Stimulated activated CD4-positive, alpha-beta T cell treated with anti-CD3 and anti-CD28 coated beads, Interleukin-1b, Interleukin-23, amount 100 ng/mL, for 24 hours (primary cell): ENCODE data around the gene CCL1.

Experiments used
- DNase-seq, 4 experiments: peaks; one replicate each; pipeline ENCODE4 v3.0.0-alpha.2; 2020; ENCODE audit warnings: low read depth in 4 of 4, low spot score in 1 of 4

The CCL1 gene

DNA sequence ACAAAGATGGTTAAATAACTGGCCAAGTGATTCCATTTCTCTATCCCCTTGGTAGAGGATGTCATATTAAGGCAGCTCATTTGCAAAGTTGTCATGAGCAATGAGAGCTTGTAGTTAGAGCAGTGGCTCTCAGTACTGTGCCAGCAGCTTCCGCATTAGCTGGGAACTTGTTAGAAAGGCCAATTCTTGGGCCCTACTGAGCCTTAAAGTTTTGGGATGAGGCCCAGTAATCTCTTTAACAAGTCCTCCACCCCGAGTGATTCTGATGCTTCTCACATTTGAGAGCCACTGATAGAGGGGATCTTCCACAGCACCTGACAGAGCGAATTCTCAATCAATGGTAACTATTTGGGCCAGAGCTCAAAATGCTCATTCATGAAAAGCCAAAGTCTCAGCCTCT lies 20.2 kb upstream of the CCL1 start:
- DNase-seq, result no peak

DNA sequence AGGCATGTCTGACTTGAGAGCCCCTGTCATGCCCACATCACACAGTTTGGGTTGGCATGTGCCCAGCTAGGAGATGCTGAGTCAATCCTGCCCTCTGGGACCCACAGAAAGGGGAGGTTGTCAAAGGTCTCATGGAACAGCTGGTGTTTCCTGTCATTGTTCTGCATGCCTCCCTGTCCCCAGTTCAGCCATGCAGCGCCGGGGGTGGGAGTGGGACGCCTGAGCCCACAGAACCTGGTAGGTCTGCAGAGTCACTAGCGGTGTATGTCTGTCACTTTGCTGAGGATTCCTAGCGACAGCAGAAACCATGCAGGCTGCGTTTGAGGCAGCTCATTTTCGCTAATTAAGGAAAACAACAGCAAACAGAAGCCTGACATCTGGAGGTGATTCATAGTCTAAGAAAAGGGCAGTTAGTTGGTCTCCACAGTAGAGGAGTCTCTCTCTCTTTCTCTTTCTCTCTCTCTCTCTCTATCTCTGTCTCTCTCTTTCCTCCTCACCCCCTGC lies 19.6 kb upstream of the CCL1 start:
- peak in 2 of 4 experiments; percentile 7 to 27 for DNase-seq

DNA sequence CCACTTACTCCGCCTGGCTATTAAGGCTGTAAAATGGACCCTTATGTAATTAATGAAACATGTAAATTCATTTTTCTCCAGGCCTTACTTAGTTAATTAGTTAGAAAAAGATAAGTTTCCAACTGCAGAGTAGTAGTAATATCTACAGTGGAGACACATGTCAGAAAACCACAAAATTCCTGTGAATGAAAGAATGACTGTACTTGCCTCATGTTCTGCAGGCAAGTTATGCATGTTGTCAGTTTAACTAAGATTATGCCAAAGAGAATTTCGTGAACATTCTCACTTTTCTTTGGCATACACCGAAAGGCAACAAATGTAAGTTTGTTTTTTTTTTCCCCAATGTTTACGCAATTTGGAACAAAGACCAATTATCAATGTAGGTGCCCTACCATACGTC lies 16.8 kb upstream of the CCL1 start:
- no peak for DNase-seq

DNA sequence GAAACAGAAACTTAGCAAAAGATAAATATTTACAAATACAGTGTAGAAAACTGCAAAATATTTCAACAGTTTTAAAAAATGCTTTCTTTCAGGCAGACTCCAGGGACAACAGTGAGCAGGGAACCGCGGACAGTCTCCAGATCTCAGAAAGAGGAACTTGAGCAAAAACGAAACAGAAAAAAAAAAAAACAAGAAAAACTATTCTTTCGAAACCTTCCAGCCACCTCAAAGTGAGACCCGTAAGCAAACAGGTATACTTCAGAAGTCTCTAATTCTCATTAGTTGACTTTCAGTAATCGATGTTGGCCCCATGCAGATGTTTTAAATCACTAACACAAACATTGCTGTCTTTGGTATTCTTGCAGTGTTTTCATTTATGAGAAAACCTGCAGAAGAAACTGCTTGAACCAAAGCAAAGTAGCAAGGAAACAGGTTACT lies 15.7 kb upstream of the CCL1 start:
- no peak for DNase-seq

DNA sequence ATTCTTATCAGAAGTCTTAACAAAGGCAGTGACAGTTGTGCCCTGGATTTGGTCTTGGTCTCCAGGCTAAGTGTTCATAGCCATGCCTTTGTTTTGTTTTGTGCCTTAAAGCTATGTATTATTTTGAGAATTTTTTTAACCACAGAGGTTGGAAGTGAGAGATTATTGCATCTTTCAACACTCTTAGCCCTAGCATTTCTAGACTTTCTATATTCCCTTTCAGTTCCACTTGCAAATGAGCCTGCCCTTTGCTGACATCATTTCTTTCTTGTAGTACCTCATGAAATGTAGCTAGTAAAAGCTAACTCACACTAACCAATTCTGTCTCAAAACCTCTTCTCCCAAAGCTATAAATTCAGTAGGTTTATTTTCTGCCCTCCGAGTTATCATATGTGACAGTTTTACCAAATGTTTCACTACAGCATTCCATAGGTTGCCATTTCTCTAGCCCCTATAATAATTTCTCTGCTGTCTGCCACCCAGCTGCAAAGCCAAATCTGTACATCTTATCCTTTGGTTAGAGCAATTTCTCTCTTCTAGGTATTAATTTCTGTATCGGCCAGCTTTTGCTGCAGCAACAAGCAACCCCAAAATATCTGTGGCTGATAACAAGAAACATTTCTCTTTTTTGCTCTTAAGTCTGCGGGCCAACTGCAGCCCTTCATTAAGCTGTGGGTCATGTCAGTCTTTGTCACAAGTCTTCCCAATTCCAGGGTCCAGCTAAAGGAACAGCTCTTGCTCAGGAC lies 14.2 kb upstream of the CCL1 start:
- DNase-seq, result no peak

DNA sequence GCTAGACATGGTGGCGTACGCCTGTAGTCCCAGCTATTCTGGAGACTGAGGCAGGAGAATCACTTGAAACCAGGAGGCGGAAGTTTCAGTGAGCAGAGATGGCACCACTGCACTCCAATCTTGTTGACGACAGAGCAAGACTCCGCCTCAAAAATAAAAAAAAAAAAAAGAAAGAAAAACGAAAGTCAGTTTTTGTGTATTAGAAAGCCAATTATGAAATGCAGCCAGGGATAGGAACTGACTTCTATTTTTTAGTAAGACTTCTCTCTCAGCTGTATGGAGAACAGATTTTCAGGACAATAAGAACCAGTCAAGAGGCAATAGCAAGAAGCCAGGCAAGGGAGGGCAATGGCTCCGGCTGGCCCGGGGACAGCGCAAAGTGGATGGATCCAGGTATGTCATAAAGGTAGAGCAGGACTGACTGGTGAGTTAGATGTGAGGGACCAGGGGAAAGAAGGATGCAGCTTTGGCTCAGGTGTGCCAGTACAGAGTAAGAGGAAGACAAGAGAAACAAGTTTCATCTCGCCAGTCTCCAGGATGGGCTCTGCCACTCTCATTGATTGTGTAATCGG lies 12.5 kb upstream of the CCL1 start:
- no peak for DNase-seq

DNA sequence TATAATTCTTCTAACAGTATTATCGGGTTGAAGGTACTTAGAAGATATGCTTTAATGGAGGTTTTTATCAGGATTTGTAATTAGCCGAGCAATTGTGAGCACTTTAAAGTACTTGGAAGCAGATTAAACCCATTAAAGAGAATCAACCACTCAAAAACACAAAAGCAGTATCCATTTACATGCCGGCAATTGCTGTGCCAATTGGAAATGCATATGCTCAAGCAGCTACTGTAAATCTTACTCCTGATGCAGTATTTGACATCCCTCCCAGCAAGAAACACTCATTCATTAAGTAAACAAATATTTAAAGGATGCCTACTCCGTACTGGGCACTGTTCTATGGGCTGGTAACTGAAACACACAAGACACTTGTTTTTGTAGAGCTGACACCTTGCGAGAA lies 11.4 kb upstream of the CCL1 start:
- DNase-seq, result no peak

DNA sequence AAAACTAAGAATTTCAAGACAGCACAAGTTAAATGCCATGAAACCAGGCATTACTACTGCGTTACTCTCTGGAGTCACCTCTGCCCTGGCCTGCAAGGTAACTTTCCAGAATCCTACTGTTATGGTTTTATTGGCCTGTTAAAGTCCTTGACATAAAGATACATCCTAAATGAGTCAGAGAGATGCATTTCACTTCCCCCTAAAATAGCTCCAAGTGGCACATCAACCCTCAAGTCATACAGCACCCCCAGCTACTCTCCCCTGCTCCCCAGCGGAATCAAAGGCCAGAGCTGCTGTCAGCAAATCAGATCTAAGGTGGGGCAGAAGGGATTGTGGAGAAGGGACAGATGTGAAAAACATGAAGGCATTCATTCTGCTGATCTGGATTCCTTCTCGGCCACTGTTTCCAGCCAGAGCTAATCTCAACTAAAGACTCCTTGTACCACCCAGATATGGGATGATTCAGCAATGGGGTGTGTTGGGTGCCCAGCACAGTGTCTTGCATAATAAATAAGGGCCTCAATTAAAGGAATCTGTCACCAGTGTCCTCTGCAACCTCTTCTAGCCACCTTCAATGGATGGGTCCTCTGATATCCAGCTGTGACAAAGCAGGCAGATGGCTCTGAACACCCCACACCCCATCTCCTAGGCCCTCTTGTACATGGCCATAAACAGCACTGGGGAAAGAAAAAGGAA lies 8.5 kb upstream of the CCL1 start:
- no peak for DNase-seq

DNA sequence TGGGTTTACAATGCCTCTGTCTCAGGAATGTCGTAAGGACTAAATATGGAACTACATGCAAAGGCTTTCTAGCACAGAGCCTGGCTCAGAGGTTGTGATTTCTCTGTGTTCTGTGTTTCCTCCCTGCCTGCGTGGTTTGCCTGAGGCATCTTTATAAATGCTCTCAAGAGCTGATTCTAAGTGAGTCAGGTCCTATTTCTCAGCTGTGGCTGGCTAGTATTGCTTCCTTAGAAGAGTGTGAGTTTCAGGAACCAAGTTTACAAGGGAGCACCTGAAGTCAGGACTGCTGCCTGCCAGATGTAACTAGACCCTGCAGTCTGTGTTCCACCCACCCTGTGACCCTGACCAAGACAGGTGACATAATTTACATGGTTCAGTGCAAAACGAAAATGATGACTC lies 8.0 kb upstream of the CCL1 start:
- no peak for DNase-seq

DNA sequence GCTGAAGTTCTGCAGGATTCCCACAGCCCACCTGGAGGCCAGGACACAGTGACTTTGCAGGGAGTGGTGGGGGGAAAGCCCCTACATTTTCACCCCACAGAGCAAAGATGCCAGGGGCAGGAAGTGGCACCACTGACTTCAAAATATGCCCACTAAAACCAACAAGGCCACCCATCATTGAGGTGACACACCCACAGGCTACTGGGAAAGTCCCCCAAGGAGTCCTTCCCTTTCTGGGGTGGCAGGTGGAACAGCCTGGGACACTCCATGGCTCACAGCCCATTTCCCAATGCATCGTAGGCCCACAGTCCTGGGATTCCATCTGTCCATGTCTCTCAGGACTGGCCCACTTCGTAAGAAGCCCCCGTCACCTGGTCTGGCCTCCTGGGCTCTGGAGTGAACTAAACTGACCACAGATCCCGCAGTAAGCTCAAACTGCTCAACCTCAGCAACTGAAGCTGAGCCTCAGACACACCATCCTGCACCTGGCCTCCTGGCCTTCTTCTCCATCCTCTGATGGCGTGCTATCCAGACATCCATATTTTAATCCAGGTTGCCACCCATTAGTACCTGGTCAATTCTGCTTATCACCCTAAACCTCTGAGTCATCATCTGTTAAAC lies 7.5 kb upstream of the CCL1 start:
- DNase-seq, result no peak

DNA sequence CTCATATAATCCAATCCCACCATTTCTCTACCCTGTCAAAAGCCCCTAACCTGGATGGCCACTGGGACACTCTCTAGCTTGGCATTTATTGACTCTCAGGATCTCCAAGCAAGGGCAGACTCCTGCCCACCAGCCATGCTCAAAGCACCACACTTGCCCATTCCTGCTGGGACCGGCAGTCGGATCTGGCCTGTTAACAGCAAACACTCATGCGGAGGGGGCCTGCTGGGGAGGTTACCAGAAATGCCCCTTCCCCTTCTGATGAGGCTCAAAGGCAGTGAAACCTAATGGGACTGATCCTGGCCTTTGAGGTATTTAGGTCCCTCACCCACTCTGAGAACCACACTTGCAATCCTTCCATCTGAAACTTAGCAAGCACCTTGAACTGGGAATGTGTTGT lies 6.5 kb upstream of the CCL1 start:
- no peak for DNase-seq

DNA sequence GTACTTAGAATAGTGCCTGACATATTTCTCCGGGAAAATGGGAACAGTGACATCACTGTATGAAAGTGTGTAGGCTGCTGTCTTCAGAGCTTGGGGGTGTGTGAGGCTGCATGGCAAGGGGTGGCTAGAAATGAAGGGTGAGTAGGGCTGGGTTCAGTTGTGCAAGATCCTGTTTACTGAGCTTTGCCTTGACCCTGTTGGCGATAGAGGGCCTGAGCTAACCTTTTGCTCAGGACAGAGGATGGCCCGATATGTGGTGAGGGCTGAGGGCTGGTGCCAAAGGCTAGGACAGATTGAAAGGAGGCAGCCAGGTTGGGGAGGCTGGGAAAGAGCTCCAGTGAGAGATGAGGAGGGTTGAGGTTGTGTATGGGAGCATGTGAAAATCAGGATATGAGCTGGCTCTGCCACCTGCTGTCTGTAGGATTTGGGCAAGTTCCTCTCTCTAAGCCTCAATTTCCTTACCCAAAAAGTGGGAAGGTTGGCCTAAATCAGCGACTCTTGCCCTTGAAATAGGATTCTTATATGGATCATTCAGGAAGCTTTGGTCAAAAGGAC lies 6.0 kb upstream of the CCL1 start:
- no peak for DNase-seq

DNA sequence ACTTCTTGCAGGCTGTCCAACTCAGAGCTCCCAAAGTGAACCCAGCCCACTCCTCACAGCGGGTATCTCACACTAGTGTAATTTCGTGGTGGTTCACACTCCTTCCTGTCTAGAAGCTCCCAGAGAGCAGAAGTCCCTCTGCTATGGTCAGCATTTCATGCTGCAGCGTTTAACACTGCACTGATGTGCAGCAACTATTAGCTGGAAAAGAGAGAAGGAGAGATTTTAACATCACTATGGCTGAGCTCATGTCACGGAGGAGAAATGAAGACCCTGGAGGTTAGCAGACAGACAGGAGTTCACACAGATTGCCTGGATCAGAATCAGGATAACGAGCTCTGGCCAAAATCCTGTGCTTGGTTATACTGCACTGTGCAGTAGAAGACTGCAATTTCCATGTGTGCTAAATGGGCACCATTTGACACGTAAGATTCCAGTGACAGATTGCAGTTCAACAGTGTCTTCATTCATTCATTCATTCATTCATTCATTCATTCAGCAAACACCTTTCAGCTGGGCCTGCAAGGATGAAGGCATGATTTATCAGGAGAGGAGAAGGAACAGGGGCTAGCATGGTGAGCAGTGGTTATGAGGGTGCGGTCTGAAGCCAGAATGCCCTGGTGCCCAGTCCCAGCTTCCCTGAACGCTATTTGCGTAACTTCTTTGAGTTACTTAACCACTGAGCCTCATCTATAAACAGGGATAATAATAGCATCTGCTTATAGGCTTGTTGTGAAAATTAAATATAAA lies 5.3 kb upstream of the CCL1 start:
- no peak for DNase-seq

DNA sequence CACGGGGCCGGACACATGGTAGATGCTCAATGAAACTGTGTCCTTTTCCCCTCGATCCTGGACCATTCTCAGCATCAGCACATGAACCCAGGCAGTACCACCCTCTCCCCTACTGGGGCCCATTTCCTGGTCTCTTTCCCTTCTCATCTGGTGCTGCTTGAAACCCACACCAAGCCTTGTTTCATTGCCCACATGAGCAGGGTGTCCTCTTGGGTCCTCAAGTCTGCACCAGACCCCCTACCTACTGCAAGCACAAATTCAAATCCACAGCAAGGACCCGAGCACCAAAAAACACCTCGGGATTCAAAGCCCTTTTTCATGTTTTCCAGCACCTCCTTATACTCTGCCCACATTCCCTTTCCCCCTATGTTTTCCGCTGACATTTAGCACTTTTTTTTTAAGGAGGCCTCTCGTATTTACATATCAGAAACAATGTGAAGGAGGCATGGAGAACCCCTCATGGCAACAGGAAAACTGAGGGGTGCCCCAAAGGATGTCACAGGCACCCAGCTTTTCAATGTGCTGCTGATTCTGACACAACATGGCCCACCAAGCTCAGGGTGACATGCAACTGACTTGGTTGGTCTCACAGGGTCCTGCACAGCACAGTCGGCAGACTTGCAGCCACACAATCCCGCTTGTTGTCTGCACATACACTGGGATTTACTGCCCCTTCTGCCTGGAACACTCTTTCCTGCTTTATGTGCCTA lies 4.6 kb upstream of the CCL1 start:
- DNase-seq, result no peak

DNA sequence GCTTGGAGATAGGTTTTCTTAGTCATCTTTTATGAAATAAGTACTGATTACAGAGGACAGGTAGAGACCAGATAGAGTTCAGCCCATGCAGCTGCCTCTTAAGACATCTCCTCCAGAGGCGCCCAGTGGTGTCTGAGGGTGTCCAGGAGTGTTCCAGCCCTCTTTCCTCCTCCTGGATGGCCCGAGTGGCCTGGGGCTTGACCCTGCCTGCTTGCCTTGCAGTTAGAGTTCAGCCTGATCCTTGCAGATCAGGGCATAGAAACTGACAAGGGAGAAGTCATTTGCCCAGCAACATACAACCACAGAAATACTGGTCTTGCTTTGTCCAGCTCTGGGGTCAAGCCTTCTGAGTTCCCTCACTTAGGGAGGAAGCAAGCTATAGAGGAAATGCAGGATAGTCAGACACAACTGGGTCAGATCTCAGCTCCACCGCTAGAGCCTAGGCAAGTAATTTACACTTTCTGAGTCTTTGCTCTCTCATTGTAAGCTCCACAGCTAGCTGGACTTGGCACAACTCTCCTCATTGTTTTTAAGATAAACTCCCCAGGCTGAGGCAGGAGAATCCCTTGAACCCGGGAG lies 3.6 kb upstream of the CCL1 start:
- DNase-seq, result no peak

DNA sequence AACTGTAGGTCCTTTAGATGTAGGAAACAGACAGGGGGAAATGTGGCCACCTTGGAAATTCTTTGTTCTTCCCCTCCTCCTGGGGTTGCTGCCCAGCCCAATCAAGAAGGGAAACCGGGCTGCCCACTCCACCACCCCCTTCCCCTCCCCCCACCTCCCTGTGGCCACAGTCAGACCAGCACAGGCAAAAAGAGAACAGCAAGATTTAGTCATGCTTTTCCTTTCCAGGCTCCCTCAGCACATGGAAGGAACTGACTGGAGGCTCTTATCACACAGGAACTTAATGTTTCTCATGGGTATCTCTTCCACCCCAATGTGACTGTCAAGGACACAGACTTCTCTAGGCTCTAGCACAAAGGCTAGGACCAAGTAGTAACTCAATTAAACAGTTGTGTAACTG lies 3.0 kb upstream of the CCL1 start:
- DNase-seq, result no peak

DNA sequence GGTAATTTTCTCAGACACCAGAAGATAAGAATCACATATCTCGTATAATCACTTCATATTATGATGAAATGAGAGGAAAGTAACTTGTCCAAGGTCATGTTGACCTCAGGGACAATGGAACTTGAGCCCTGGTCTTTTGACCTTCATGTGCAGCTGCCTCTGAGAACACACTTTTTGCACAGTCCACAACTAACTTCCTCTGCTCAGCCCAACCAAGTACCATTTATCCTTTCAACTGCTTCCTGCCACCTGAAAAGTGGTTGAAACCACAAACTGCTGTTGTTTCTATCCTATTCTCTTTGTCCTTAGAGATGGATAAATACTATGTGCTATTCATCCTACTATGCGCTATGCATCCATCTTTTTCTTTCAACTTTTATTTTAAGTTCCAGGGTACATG lies 2.3 kb upstream of the CCL1 start:
- DNase-seq, result no peak

DNA sequence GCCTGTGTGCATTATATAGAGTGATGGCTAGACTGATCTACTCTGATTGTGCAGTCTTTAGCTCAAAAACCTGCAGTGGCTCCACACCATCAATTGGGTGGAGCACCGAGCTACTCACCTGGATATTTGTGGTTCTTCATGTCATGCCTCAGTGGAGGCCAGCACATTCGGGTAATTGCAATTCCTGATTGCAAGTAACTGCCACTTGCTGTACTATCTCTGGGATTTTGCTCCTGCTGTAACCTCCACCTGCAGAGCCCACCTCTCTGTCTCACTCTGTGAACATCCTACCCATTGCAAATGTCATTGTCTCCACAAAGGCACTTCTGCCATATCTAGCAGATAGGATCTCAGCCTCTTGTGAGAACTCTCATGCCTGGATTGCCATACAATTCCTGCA lies 1.7 kb upstream of the CCL1 start:
- DNase-seq, result no peak

DNA sequence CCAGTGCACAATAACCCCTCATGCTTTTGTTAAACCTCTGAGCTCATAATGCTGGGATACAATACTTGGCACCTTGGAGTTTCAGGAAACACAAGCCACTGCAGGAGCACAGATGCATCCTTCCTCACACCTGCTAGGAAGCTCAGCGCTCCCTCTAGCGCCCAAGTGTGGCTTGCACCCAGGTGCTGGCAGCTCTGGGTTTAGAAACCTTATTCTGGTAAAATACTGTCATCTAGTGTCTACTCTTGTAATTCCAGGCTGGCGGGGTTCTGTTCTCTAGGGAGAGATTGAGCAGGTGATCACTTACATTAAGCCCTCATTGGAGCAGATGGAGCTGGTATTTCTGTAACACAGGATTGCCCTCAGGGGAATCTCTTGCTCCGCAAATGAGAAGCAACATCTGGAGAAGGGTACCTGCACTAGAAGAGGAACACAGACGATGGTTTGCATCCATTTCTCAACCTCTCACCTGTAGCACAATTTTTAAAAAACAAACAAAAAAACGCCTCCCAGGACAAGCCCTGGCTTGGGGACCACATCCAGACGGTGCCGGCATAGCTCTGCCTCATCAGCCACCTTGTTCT lies 1.5 kb downstream of the CCL1 start:
- DNase-seq, result peak; percentile 20 to 61 (median 44)
